Measurements from ENCODE around the gene MOGAT1. TPM values are rescaled to one million over a fixed set of nuclear protein-coding genes. Genes with fewer than 3 reads are reported as not detected.

Gene MOGAT1
- total RNA-seq, 1 experiment from 2014 or later, result not detected

GRCh38 chr2:222643134-222643533 is 28.3 kb upstream of the MOGAT1 start:
- H4K5ac ChIP-seq (ENCODE audit: insufficient read length, low read depth, low read length), result no peak overlapping the region
- H2BK15ac ChIP-seq (ENCODE audit: low read depth, low read length), result no peak overlapping the region
- H3K79me1 ChIP-seq (ENCODE audit: insufficient read depth, low read depth, low read length, poor library complexity, severe bottlenecking), result no peaks in the 10 kb centered on the region
- no peak overlapping the region for H2BK20ac ChIP-seq (ENCODE audit: low read depth, low read length, poor library complexity, severe bottlenecking)
- no peak for DNase-seq
- no peak overlapping the region for H3T11ph ChIP-seq (ENCODE audit: low read length)
- no peak overlapping the region for H3K27ac ChIP-seq (ENCODE audit: insufficient read length, low read depth, low read length)
- Mint-ChIP-seq H3K4me1 (no peaks in the 10 kb centered on the region), H3K27me3 (ENCODE audit: low read depth) (no peaks in the 10 kb centered on the region), H3K27ac (no peak overlapping the region), H3K9me3 (no peaks in the 10 kb centered on the region), H3K4me3 (no peak overlapping the region), H3K36me3 (ENCODE audit: insufficient read depth in 1 of 3, low read depth in 3 of 3) (peaks cover 13 to 60% (median 52%) of the 10 kb centered on the region in 3 experiments; a peak in 6 of 7 replicates)
- H2AFZ ChIP-seq (ENCODE audit: low read length), result no peak overlapping the region
- TF ChIP-seq CTCF (conservative IDR thresholded peaks at IDR 0.05), result no peak
- H4K91ac ChIP-seq (ENCODE audit: insufficient read length, low read depth, low read length), result no peak overlapping the region
- no peak overlapping the region for H3K14ac ChIP-seq (ENCODE audit: insufficient read depth, low read length)
- no peak overlapping the region for H4K8ac ChIP-seq (replicated peaks; ENCODE audit: insufficient read length, low read depth, low read length)
- no peak overlapping the region for H3K23ac ChIP-seq (ENCODE audit: insufficient read length, low read depth, low read length)
- no peak overlapping the region for H2BK120ac ChIP-seq (ENCODE audit: low read depth, low read length, poor library complexity, severe bottlenecking)
- H3K18ac ChIP-seq (ENCODE audit: insufficient read length, low read depth, low read length), result no peak overlapping the region
- no peak overlapping the region for H2BK5ac ChIP-seq (ENCODE audit: insufficient read length, low read length)
- no peak overlapping the region for H2BK12ac ChIP-seq (ENCODE audit: insufficient read length, low read depth, low read length)
- H3K56ac ChIP-seq (ENCODE audit: insufficient read length, low read depth, low read length), result no peak overlapping the region
- no peak overlapping the region for H2AK5ac ChIP-seq (ENCODE audit: insufficient read length, low read length)
- no CpG with 5 or more reads among the region's 1 CpG for WGBS (ENCODE audit: extremely low coverage, insufficient read length, low lambda C conversion rate)
- no peaks in the 10 kb centered on the region for H3K9me3 ChIP-seq (ENCODE audit: control insufficient read depth, low read depth, low read length)
- H3K23me2 ChIP-seq (ENCODE audit: insufficient read length, low read depth, low read length, poor library complexity, severe bottlenecking), result no peaks in the 10 kb centered on the region
- H4K20me1 ChIP-seq (ENCODE audit: control insufficient read depth, insufficient read depth, insufficient read length), result no peaks in the 10 kb centered on the region
- H3K4ac ChIP-seq (ENCODE audit: low read depth, low read length), result no peak overlapping the region
- H3K4me2 ChIP-seq (ENCODE audit: insufficient read depth, insufficient read length, low read length), result no peak overlapping the region
- H3K27me3 ChIP-seq (ENCODE audit: insufficient read depth, low read length), result no peaks in the 10 kb centered on the region
- no peaks in the 10 kb centered on the region for H3K79me2 ChIP-seq (ENCODE audit: insufficient read depth, low read length)
- no peaks in the 10 kb centered on the region for H3K4me1 ChIP-seq (ENCODE audit: insufficient read depth, low read length)
- no peak overlapping the region for H3K9ac ChIP-seq (ENCODE audit: extremely low read depth, insufficient read length, low read length)

All from H9 (cell line).